PC-9 (cell line): Measurements from ENCODE around the gene PCYT2. TPM values are rescaled to one million over a fixed set of nuclear protein-coding genes. Genes with fewer than 3 reads are reported as not detected.
A peak's percentile ranks its signal among the peaks of the same experiment; 100 is the strongest.
"Not testable (repeated sequence)": the region's sequence is repeated elsewhere in the genome, so short reads cannot be mapped to it uniquely, and the experiment has no call there.

Experiments
- BruUV-seq: library from RNA; stranded (reverse); fragments of 400-500 nt; replicated peaks from 2 replicates; lab custom pipeline; 2021; lab: Mats Ljungman, UMichigan
- CTCF ChIA-PET: fragments of 300-600 bp; sonication (Branson Sonifier 250); formaldehyde crosslinking; loops from one replicate; lab custom pipeline; 2022; ENCODE audit warnings: antibody characterized with exemption; lab: Charles Lee
- POLR2A ChIA-PET: fragments of 300-600 bp; sonication (Branson Sonifier 250); formaldehyde crosslinking; loops from one replicate; lab custom pipeline; 2022; ENCODE audit warnings: antibody characterized with exemption; ENCODE audit not compliant: unreplicated experiment; lab: Charles Lee
- DNase-seq, 2 experiments: peaks; one replicate each; pipeline versions ENCODE4 v3.0.0 to v3.0.0-alpha.2; 2015 to 2022; ENCODE audit warnings: mixed read lengths in 1 of 2
- H2AFZ ChIP-seq: fragments of 200-600 bp; sonication (generic); 2 replicates; pipeline ENCODE4 v1.8.1; 2017; ENCODE audit warnings: antibody characterized with exemption
- H3F3A ChIP-seq: fragments of 200-600 bp; sonication (generic); 2 replicates; pipeline ENCODE4 v1.8.1; 2017; ENCODE audit warnings: antibody characterized with exemption, mild to moderate bottlenecking, low read depth; ENCODE audit not compliant: insufficient read depth
- H3K27ac ChIP-seq: fragments of 200-600 bp; sonication (generic); 2 replicates; pipeline ENCODE4 v1.6.1; 2016; ENCODE audit warnings: mixed run types
- H3K27me3 ChIP-seq: fragments of 200-600 bp; sonication (generic); 2 replicates; pipeline ENCODE4 v1.6.1; 2016; ENCODE audit warnings: low read depth, mixed run types; ENCODE audit not compliant: insufficient read depth
- H3K36me3 ChIP-seq: fragments of 200-600 bp; sonication (generic); 2 replicates; pipeline ENCODE4 v1.6.1; 2016; ENCODE audit warnings: low read depth, mixed run types
- H3K4me1 ChIP-seq: fragments of 200-600 bp; sonication (generic); replicated peaks from 2 replicates; pipeline ENCODE4 v1.6.1; 2016; ENCODE audit warnings: mixed run types; ENCODE audit not compliant: insufficient read depth
- H3K4me2 ChIP-seq: fragments of 200-600 bp; sonication (generic); 2 replicates; pipeline ENCODE4 v1.6.1; 2017; ENCODE audit warnings: mixed run types
- H3K4me3 ChIP-seq: fragments of 200-600 bp; sonication (generic); 2 replicates; pipeline ENCODE4 v1.6.1; 2016; ENCODE audit warnings: mixed run types
- H3K79me2 ChIP-seq: fragments of 200-600 bp; sonication (generic); 2 replicates; pipeline ENCODE4 v1.6.1; 2017; ENCODE audit warnings: low read depth, mixed run types
- H3K9me2 ChIP-seq: fragments of 200-600 bp; sonication (generic); 2 replicates; pipeline ENCODE4 v1.8.1; 2017; ENCODE audit warnings: mild to moderate bottlenecking; ENCODE audit not compliant: insufficient read depth
- H3K9me3 ChIP-seq: fragments of 200-600 bp; sonication (generic); 2 replicates; pipeline ENCODE4 v1.8.1; 2016; ENCODE audit warnings: low read depth; ENCODE audit not compliant: insufficient read depth
- H4K20me1 ChIP-seq: fragments of 200-600 bp; sonication (generic); 2 replicates; pipeline ENCODE4 v1.8.1; 2017; ENCODE audit not compliant: insufficient read depth
- CTCF ChIP-seq: fragments of 200-600 bp; sonication (generic); conservative IDR thresholded peaks from 2 replicates; pipeline ENCODE4 v1.6.1; 2017; ENCODE audit warnings: mixed run types, antibody characterized with exemption, mild to moderate bottlenecking, moderate library complexity
- EZH2 ChIP-seq: fragments of 200-600 bp; sonication (generic); IDR thresholded peaks from 2 replicates; pipeline ENCODE4 v1.8.0; 2017; ENCODE audit warnings: antibody characterized with exemption, low read depth
- intact Hi-C: fragments of 100-400 bp; cut with micrococcal nuclease; formaldehyde crosslinking; loops from one replicate; pipeline ENCODE4 v1.10.0; 2022; ENCODE audit not compliant: unreplicated experiment
- total RNA-seq: library from RNA; stranded (reverse); gene quantifications from 2 replicates; pipeline ENCODE4 v1.2.3, GENCODE V29; 2021

The PCYT2 gene
- total RNA-seq, 1 experiment from 2014 or later = 82.2 TPM

- H3K36me3 ChIP-seq = no peaks in the 10 kb centered on the region
- H3K4me3 ChIP-seq = no peak overlapping the region
- no TSS peak for BruUV-seq
- H3K9me2 ChIP-seq = no peaks in the 10 kb centered on the region
- TF ChIP-seq CTCF = no peak
- no peak for TF ChIP-seq EZH2
- peaks cover 12% of the 10 kb centered on the region; the same call in 1 of the 2 replicates for H4K20me1 ChIP-seq
- intact Hi-C loops = loop anchor here (1.0 kb wide), 1 partner anchor 7 kb away; no protein-coding TSS in a partner anchor
- DNase-seq = peak; percentile 53 to 61
- peak overlapping the region; percentile 64 for H3K4me2 ChIP-seq
- ChIA-PET CTCF (no interaction called here), POLR2A (no interaction called here)
- peaks cover 51% of the 10 kb centered on the region for H3F3A ChIP-seq
- H2AFZ ChIP-seq = no peak overlapping the region
- H3K4me1 ChIP-seq = peaks cover 44% of the 10 kb centered on the region
- H3K9me3 ChIP-seq = no peaks in the 10 kb centered on the region
- no peaks in the 10 kb centered on the region for H3K27me3 ChIP-seq
- peaks cover 71% of the 10 kb centered on the region for H3K79me2 ChIP-seq
- H3K27ac ChIP-seq = 0 out of 2 replicates have a peak overlapping the region, but pooled peaks have one; percentile 6
Observed at GRCh38 chr17:81918832-81919545, 7.8 kb upstream of the PCYT2 start.

GRCh38 chr17:81918333-81918669, 7.1 kb upstream of the PCYT2 start:
- H3K9me2 ChIP-seq, H3K27ac ChIP-seq, H3K36me3 ChIP-seq, H2AFZ ChIP-seq, CTCF ChIA-PET, H3K27me3 ChIP-seq, POLR2A ChIA-PET, H3K9me3 ChIP-seq, DNase-seq, BruUV-seq: not testable (repeated sequence)
- Histone ChIP-seq H3K4me1 (peaks cover 47% of the 10 kb centered on the region), H3K79me2 (peaks cover 70% of the 10 kb centered on the region), H4K20me1 (peaks cover 12% of the 10 kb centered on the region; the same call in 1 of the 2 replicates), H3K4me3 (peak overlapping the region; percentile 29; the same call in 1 of the 2 replicates), H3K4me2 (peak overlapping the region; percentile 64), H3F3A (peaks cover 52% of the 10 kb centered on the region)
- intact Hi-C loops = loop anchor here (1.0 kb wide), 1 partner anchor 8 kb away; no protein-coding TSS in a partner anchor

- H4K20me1 ChIP-seq = peaks cover 12% of the 10 kb centered on the region; the same call in 1 of the 2 replicates
- no peaks in the 10 kb centered on the region for H3K36me3 ChIP-seq
Observed at GRCh38 chr17:81917565-81918332, 6.5 kb upstream of the PCYT2 start, which contains the start of gene SIRT7. TSS of gene SIRT7 (minus strand) at chr17:81918176. CDS start at chr17:81918131, 45 bp downstream.

More at GRCh38 chr17:81917565-81918332, 6.5 kb upstream of the PCYT2 start, which contains the start of gene SIRT7:
- Histone ChIP-seq H2AFZ (no peak within 1 kb of the TSS), H3K9me3 (no peaks in the 10 kb centered on the region), H3K79me2 (peaks cover 67% of the 10 kb centered on the region), H3K4me1 (peaks cover 51% of the 10 kb centered on the region), H3K27ac (peak within 1 kb of the TSS; percentile 62), H3K4me3 (peak within 1 kb of the TSS; percentile 66), H3F3A (peaks cover 56% of the 10 kb centered on the region), H3K27me3 (no peaks in the 10 kb centered on the region), H3K9me2 (no peaks in the 10 kb centered on the region), H3K4me2 (peak within 1 kb of the TSS; percentile 96)
- TF ChIP-seq CTCF (no peak), EZH2 (no peak)
- CTCF ChIA-PET = interaction anchor here (0.8 kb wide), 1 partner anchor 8 kb away, joined by 3 read pairs; no protein-coding TSS in a partner anchor
- intact Hi-C loops = loop anchor here (1.0 kb wide), 1 partner anchor 9 kb away; no protein-coding TSS in a partner anchor
- peak; percentile 43 to 71 for DNase-seq
- POLR2A ChIA-PET = interaction anchor here (0.6 to 1.0 kb wide), 3 partner anchors 9 to 189 kb away, joined by 4 to 8 read pairs (median 5); no protein-coding TSS in a partner anchor
- no TSS peak for BruUV-seq
